ENCODE data around the gene CDC42EP3. TPM values are rescaled to one million over a fixed set of nuclear protein-coding genes. Genes with fewer than 3 reads are reported as not detected.

CDC42EP3 gene
- total RNA-seq, 3 donors from 2014 or later: 19.5 to 35.7 (median 35.7) TPM

DNA sequence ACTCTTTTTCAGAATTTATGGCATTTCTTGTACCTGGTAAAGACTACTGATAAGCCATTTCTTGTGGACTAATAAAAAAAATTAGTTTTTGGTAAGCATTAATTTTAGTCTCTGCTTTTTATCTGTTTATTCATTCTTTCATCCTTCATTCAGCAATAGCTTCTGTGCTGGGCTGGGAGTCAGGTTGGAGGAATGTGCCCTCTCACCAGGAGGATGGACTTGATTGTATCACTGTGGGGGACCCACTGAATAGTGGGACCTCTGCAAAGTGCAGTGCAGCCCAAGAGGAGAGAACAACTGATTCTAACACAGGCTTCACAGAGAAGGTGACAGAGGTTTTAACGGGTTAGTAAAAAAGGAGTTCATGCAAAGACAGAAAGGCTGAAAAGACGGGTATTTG lies 39.1 kb downstream of the CDC42EP3 start:
- no peak for DNase-seq (ENCODE audit: low spot score in 2 of 2)
- no peaks in the 10 kb centered on the region for H3K4me1 ChIP-seq
- H3K36me3 ChIP-seq: no peaks in the 10 kb centered on the region
- H3K4me3 ChIP-seq: no peak overlapping the region
- H3K27ac ChIP-seq: no peak overlapping the region
- TF ChIP-seq POLR2AphosphoS5 (IDR thresholded peaks at IDR 0.05) (no peak), POLR2A (IDR thresholded peaks at IDR 0.05) (no peak)
- TF ChIP-seq, protein P1, sequence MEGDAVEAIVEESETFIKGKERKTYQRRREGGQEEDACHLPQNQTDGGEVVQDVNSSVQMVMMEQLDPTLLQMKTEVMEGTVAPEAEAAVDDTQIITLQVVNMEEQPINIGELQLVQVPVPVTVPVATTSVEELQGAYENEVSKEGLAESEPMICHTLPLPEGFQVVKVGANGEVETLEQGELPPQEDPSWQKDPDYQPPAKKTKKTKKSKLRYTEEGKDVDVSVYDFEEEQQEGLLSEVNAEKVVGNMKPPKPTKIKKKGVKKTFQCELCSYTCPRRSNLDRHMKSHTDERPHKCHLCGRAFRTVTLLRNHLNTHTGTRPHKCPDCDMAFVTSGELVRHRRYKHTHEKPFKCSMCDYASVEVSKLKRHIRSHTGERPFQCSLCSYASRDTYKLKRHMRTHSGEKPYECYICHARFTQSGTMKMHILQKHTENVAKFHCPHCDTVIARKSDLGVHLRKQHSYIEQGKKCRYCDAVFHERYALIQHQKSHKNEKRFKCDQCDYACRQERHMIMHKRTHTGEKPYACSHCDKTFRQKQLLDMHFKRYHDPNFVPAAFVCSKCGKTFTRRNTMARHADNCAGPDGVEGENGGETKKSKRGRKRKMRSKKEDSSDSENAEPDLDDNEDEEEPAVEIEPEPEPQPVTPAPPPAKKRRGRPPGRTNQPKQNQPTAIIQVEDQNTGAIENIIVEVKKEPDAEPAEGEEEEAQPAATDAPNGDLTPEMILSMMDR (IDR thresholded peaks at IDR 0.05): no peak
- intact Hi-C loops (cut with DNase I; ENCODE audit: low total_unique reads): no loop called here
- H3K27me3 ChIP-seq: no peaks in the 10 kb centered on the region
- H3K9me3 ChIP-seq: no peaks in the 10 kb centered on the region

DNA sequence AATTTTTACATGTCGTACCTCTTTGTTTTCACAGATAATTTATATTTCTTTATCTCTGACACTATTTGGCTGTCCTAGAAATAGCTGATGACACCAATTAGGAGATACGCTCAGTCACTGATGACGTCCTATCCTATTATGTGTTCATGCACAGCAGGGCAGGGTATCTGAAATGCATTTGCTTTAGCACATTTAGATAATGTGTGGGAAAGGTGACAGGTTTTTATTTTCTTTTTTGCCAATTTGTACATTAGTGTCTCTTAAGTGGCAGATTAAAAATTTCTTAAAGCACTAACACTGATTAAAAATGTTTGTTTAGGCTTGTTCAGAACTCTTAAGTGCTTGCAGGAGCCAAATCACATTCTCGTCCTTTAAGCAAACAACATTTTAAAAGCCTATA lies 39.7 kb downstream of the CDC42EP3 start:
- H3K36me3 ChIP-seq: no peaks in the 10 kb centered on the region
- no peak for TF ChIP-seq POLR2AphosphoS5 (IDR thresholded peaks at IDR 0.05)

DNA sequence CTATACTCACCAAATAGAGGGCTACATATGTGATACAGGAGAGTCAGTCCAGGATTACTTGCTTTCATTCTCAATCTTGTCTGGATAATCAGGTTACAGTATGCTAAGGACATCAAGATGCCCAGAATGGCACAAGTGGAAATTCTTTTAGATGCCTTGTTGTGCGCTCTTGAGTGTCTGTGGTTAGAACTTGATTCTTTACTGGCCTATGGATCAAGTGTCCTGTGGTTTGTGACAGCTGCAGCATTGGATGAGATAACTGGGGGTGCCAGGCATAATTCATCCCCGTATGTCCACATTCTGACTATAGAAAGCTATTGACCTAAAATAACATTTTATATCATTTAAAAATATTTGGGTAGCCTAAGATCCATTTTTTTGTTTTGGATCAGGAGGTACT lies 40.1 kb downstream of the CDC42EP3 start:
- Histone ChIP-seq H3K27ac (no peak overlapping the region), H3K9me3 (no peaks in the 10 kb centered on the region), H3K27me3 (no peaks in the 10 kb centered on the region), H3K36me3 (no peaks in the 10 kb centered on the region), H3K4me3 (no peak overlapping the region), H3K4me1 (no peaks in the 10 kb centered on the region)
- TF ChIP-seq, protein P1 (IDR thresholded peaks at IDR 0.05): no peak
- TF ChIP-seq POLR2A (IDR thresholded peaks at IDR 0.05) (no peak), POLR2AphosphoS5 (IDR thresholded peaks at IDR 0.05) (no peak)
- intact Hi-C loops (cut with DNase I; ENCODE audit: low total_unique reads): no loop called here
- DNase-seq (ENCODE audit: low spot score in 2 of 2): no peak

More for the DNA sequence above, 39.7 kb downstream of the CDC42EP3 start:
- Histone ChIP-seq H3K27ac (no peak overlapping the region), H3K4me1 (no peaks in the 10 kb centered on the region), H3K4me3 (no peak overlapping the region), H3K27me3 (no peaks in the 10 kb centered on the region), H3K9me3 (no peaks in the 10 kb centered on the region)
- intact Hi-C loops (cut with DNase I; ENCODE audit: low total_unique reads): no loop called here
- no peak for DNase-seq (ENCODE audit: low spot score in 2 of 2)

DNA sequence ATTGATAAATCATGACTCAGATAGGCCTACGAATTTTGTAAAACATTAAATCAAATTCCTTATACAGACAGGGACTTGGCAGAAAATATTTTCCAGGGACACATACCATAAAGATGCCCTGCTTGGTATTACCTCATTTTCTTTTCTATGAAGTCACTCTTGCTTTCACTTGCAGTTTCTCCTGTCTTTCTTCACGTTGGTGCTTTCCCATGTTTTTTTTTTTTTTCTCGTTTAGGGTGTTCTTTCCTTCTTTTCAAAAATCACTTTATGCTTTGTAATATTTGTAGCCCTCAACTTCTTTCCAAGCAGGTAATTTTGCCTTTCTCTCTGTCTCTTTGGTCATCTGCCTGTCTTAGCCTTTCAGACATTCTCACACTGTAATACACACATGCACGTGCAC lies 40.7 kb downstream of the CDC42EP3 start:
- no peaks in the 10 kb centered on the region for H3K36me3 ChIP-seq
- H3K27me3 ChIP-seq: no peaks in the 10 kb centered on the region
- TF ChIP-seq, protein P1 (IDR thresholded peaks at IDR 0.05): no peak
- no peak for TF ChIP-seq POLR2A (IDR thresholded peaks at IDR 0.05)
- TF ChIP-seq POLR2AphosphoS5 (IDR thresholded peaks at IDR 0.05): no peak
- DNase-seq (ENCODE audit: low spot score in 2 of 2): no peak
- H3K27ac ChIP-seq: no peak overlapping the region
- intact Hi-C loops (cut with DNase I; ENCODE audit: low total_unique reads): no loop called here
- H3K4me3 ChIP-seq: no peak overlapping the region
- H3K4me1 ChIP-seq: no peaks in the 10 kb centered on the region
- no peaks in the 10 kb centered on the region for H3K9me3 ChIP-seq

DNA sequence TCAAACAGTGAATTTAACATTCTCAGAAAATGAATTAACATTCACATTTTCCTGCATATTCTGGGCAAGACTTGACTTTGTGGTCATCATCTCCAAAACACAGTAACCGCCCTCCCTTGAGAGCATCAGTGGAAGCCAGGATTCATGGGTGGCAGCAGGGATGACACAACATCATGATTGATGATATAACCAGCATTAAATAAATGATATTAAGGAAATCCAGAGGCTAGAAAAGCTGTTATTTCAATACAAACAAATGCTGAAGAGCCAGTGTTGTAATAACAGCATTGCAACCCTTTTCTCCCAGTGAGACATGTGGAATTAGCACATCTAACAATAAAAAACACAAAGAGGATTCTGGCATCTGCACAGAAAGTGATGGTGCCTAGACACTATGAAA lies 41.1 kb downstream of the CDC42EP3 start:
- TF ChIP-seq POLR2A (IDR thresholded peaks at IDR 0.05) (no peak), POLR2AphosphoS5 (IDR thresholded peaks at IDR 0.05) (no peak)
- TF ChIP-seq, protein P1 (IDR thresholded peaks at IDR 0.05): no peak
- no peak for DNase-seq (ENCODE audit: low spot score in 2 of 2)
- no peak overlapping the region for H3K27ac ChIP-seq
- no peaks in the 10 kb centered on the region for H3K36me3 ChIP-seq
- no peak overlapping the region for H3K4me3 ChIP-seq
- intact Hi-C loops (cut with DNase I; ENCODE audit: low total_unique reads): no loop called here
- no peaks in the 10 kb centered on the region for H3K9me3 ChIP-seq
- no peaks in the 10 kb centered on the region for H3K4me1 ChIP-seq
- H3K27me3 ChIP-seq: no peaks in the 10 kb centered on the region

DNA sequence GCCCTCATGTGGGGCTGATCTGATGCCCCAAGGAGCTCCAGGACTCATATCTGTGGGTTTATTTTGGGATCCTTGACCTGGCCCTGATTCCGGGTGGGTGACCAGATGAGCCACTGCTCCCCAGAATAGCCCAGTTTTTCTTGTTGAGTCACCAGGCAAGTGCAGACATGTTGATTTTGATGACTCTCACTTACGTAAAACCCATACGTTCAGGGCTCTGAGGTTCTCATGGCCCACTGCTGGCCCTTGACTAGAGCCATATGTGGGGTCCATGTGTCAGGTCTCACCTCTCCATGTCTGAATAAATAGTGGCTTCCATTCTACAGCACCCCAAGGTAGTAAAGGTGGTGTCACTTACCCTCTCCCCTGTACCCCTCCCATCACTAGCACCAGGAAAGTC lies 41.9 kb downstream of the CDC42EP3 start:
- DNase-seq (ENCODE audit: low spot score in 2 of 2): no peak
- Histone ChIP-seq H3K4me3 (no peak overlapping the region), H3K36me3 (no peaks in the 10 kb centered on the region), H3K9me3 (no peaks in the 10 kb centered on the region), H3K27me3 (no peaks in the 10 kb centered on the region), H3K27ac (no peak overlapping the region), H3K4me1 (no peaks in the 10 kb centered on the region)
- intact Hi-C loops (cut with DNase I; ENCODE audit: low total_unique reads): no loop called here
- TF ChIP-seq POLR2AphosphoS5 (IDR thresholded peaks at IDR 0.05) (no peak), POLR2A (IDR thresholded peaks at IDR 0.05) (no peak)
- TF ChIP-seq, protein P1 (IDR thresholded peaks at IDR 0.05): no peak
